HepG2 (cell line): ENCODE measurements around the gene UBE2U.

Experiments used
- ZNF501 ChIP-seq: sonication (generic); formaldehyde crosslinking; IDR thresholded peaks from 2 replicates; pipeline ENCODE4 v1.5.1; 2020; ENCODE audit warnings: mild to moderate bottlenecking, moderate library complexity, missing genetic modification reagents
- TF ChIP-seq, protein P1 (sequence below): sonication (generic); formaldehyde crosslinking; conservative IDR thresholded peaks from 2 replicates; pipeline ENCODE4 v1.8.0; 2022; ENCODE audit warnings: mild to moderate bottlenecking, moderate library complexity, missing genetic modification reagents
- TF ChIP-seq, protein P2 (sequence below): sonication (generic); formaldehyde crosslinking; IDR thresholded peaks from 2 replicates; pipeline ENCODE4 v1.9.0; 2021; ENCODE audit warnings: missing genetic modification reagents, mild to moderate bottlenecking, borderline replicate concordance
- TF ChIP-seq, protein P3 (sequence below): sonication (generic); formaldehyde crosslinking; IDR thresholded peaks from 2 replicates; pipeline ENCODE4 v1.4.0; 2020; ENCODE audit warnings: mild to moderate bottlenecking, missing genetic modification reagents

DNA sequence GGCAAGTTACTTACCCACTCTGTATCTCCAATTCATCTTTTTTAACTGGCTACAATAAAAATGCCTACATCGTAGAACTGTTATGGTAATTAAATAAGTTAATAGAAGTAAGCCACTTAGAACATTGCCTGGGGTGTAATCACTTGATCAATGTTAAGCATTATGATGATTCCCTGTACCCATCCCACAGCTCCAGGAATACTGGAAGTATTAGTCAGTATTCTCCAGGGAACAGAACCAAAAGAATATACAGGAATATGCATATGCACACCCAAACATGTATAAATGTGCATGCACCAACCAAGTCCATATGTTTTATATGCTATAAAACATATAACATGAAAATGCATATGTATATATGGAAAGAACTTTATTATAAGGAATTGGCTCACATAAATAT, 107.3 kb downstream of the UBE2U start:
- no peak for TF ChIP-seq ZNF501 (CRISPR knock-in tag)
- TF ChIP-seq, protein P1, sequence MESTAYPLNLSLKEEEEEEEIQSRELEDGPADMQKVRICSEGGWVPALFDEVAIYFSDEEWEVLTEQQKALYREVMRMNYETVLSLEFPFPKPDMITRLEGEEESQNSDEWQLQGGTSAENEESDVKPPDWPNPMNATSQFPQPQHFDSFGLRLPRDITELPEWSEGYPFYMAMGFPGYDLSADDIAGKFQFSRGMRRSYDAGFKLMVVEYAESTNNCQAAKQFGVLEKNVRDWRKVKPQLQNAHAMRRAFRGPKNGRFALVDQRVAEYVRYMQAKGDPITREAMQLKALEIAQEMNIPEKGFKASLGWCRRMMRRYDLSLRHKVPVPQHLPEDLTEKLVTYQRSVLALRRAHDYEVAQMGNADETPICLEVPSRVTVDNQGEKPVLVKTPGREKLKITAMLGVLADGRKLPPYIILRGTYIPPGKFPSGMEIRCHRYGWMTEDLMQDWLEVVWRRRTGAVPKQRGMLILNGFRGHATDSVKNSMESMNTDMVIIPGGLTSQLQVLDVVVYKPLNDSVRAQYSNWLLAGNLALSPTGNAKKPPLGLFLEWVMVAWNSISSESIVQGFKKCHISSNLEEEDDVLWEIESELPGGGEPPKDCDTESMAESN (CRISPR knock-in tag), result no peak
- TF ChIP-seq, protein P2, sequence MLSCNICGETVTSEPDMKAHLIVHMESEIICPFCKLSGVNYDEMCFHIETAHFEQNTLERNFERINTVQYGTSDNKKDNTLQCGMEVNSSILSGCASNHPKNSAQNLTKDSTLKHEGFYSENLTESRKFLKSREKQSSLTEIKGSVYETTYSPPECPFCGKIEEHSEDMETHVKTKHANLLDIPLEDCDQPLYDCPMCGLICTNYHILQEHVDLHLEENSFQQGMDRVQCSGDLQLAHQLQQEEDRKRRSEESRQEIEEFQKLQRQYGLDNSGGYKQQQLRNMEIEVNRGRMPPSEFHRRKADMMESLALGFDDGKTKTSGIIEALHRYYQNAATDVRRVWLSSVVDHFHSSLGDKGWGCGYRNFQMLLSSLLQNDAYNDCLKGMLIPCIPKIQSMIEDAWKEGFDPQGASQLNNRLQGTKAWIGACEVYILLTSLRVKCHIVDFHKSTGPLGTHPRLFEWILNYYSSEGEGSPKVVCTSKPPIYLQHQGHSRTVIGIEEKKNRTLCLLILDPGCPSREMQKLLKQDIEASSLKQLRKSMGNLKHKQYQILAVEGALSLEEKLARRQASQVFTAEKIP, result no peak
- TF ChIP-seq, protein P3, sequence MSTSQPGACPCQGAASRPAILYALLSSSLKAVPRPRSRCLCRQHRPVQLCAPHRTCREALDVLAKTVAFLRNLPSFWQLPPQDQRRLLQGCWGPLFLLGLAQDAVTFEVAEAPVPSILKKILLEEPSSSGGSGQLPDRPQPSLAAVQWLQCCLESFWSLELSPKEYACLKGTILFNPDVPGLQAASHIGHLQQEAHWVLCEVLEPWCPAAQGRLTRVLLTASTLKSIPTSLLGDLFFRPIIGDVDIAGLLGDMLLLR, result no peak
